Activated CD8-positive, alpha-beta memory T cell treated with anti-CD3 and anti-CD28 coated beads, Interleukin-2, amount 50 U/mL, for 4 hours (primary cell): ENCODE measurements around the gene SLC25A26.

Experiments
- DNase-seq: peaks from one replicate; pipeline ENCODE4 v3.0.0-alpha.2; 2020

The SLC25A26 gene

GRCh38 chr3:66399529-66400232, 178.9 kb downstream of the SLC25A26 start:
- DNase-seq: no peak

DNA sequence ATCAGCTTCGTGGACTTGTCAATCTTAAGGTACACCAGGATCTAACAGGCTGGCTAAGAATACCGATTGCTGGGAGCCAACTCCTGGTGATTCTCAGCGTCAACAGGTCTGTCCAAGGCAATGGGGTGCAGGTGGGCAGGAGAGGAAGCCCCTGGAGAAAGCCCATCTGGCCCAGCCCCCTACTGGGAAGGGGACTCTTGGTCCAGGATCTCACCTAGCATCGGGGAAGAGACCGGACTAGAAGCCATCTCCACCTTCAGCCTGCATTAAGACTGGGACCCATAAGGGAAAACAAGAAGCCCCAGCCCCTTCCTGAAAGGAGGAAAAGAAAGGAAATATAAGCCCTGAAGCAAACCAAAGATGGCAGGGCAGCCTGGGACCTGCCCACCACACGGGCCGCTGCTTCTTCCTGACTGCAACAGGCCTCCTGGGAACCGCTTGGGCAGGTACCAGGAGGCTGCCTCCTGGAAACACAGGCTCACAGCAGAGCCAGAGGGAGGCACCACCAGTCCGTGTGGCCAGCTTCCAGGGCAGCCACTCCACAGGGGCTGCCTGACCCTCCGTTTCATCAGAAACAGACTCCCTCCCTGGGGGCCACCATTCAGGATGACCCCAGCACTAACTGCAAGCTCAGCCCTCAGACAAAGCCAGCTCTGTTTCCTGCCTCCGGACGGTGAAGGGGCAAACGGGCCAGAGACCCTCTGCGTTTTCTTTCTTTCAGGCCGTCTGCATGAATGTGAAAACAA, 179.8 kb downstream of the SLC25A26 start:
- DNase-seq: no peak

- no peak for DNase-seq
Observed at GRCh38 chr3:66401157-66401550, 180.4 kb downstream of the SLC25A26 start.

DNA sequence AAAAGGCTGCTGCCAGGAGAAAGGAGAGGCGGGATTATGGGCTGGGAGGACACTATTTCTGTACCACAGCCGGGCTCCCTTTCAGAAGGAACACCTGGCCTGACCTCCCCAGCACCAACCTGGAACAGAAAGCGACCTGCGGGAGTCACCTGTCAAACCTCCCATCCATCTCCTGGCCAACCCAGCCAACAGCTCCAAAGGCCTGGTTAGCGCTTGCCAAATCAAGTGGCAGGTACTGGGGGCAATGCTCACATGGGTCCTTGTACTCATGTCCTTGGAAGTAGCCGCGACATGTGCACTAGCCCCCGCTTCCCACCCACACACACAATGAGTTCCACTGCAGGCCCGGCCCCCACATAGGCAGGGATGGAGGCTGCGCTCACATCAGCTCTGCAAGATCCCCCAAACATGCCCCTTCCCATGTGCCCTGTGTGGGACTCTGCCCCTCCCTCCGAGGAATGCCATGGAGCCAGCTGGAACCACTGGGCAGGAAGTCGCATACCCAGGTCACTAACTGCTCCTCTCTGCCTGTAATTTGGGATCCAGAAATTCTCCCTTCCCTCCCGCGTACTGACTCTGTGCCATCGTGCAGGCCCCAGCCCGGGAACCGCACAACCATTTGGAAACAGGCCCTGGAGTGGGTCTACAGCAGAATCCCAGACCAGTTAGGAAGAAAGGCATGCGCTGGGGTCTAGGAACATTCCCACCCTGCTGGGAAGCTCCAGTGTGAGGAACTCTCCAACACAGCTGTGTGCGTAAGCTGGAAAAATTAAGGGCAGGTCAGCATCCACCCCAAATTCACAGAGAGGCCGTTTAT, 181.1 kb downstream of the SLC25A26 start:
- no peak for DNase-seq

- DNase-seq: no peak
Observed at GRCh38 chr3:66402596-66403290, 181.9 kb downstream of the SLC25A26 start.

DNA sequence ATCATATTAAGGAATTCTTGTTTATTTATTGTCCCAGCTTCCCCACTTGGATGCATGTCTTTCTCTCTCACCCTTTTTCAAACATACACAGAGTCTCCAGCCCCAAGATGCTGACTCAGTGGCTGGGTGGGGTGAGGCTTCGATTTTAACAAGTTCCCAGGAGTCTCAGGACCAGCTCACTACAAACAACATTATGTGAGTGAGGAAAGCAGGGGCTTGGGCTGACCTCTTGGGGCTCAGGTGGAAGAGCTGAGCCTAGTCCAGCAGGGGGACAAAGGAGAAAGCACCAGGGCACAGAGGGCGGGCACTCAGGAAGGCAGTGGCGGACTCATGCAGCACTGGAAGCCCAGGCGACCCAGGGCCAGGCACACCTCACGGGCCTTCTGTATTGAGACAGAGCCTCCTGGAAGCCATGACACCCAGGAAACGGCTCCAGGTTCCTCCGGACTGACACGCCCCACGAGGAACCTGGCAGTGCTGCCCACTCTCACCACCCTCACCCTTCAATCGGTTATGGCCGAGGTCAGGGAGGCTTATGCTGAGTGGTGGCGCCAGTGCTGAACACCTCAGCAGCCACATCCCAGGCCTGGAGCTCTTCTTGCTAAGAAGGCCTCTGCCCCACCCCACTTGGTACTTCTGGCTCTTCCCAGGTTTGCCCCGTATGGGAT, 182.7 kb downstream of the SLC25A26 start:
- no peak for DNase-seq

GRCh38 chr3:66404197-66404596, 183.4 kb downstream of the SLC25A26 start:
- no peak for DNase-seq

GRCh38 chr3:66404903-66405700, 184.3 kb downstream of the SLC25A26 start:
- DNase-seq: no peak

DNA sequence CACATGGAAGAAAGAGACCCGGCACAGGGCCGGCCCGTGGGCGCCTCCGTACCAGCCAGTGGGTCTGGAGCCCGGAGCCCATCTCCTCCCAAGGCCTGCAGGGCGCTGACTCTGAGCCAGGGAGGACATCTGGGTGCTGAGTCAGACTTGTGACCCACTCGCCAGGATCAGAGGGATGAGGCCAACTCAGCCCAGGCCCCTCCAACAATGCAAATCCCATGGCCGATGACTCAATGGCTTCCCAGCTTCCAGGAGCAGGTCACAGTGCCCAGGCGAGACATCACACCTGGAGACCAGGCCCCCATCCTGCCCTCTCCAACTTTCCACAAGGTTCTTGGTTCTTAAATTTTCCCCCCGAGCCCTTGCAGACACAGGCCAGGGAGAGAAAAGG, 184.9 kb downstream of the SLC25A26 start:
- DNase-seq: no peak

- DNase-seq: no peak
Observed at GRCh38 chr3:66406163-66406562, 185.4 kb downstream of the SLC25A26 start.

GRCh38 chr3:66406831-66407610, 186.2 kb downstream of the SLC25A26 start:
- no peak for DNase-seq

- peak; percentile 75 for DNase-seq
Observed at GRCh38 chr3:66407611-66408218, 186.9 kb downstream of the SLC25A26 start.

- no peak for DNase-seq
Observed at GRCh38 chr3:66409771-66410754, 189.3 kb downstream of the SLC25A26 start.

DNA sequence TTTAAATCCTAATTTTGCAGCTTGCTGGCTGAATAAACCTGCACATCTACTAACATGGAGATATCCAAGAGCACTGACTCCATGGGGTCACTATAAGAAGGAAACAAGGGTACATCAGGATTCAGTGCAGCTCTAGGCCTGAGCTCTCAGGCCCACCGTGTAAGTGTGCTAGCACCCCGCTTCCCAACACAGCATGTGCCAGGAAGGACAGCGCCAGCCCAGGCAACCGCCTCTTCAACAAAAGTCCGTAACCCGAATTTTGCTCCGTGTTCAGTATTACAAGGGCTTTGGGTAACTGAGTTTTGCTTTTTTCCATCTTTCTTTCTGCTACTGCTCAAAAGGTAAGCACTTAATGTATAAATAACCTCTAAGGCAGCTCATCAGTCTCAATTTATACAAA, 190.2 kb downstream of the SLC25A26 start:
- DNase-seq: no peak

DNA sequence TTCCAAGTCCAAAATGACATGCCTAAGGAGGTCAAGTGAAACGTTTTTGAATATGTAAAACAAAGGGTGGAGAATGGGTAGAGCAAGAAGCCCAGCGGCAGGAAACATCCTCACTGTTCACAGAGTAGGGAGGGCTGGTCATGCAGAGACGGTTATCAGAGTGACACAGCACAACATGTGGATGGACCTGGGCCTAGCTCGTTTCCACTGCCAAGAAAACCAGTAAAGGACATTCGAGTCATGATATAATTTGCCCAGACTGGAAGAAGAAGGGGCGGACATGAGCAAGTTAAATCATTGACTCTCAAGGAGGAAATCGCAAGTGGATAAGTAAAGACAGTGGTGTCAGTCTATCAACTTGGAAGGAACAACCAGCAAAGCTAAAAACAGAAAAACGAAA, 190.7 kb downstream of the SLC25A26 start:
- no peak for DNase-seq

DNA sequence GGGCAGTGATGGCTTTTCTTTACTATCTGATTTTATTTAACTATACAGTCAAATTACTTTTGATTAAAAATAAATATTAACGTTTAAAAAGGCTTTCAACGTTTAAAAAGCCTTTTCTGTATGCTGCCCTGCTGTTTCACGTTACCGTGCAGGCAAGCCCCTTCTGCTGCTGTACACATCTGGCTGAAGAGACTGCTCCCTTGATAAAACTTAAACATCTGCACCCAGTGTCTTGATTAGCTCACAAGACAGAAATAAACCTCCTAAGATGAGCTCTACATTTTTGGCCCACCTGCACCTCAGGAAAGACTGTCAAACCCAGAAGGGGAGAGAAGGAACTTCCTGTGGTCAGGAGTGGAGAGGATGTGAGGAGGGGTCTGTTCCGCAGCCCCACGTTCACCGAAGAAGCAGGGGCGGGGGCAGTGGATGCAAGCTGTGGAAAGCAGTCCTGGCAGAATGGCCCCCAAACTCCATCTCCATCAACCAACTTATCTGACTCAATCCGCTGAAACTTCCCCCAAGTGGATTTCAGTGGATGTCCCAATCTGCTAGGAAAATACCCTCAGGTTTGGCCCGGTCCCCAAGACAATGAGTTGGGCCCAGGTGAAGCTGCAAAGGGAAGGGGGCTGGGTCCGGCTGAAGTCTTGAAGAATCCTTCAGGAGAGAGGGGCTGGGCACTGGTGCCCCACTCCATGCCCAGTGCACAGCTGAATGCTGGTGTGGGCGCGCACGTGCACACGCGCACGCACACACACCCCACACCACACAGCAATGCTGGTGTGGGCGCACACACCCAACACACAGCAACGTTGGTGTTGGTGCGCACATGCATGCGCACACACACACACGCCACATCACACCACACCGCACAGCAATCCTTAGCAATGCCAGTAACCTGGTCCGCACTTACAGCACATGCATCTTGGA, 191.4 kb downstream of the SLC25A26 start:
- no peak for DNase-seq

- DNase-seq: no peak
Observed at GRCh38 chr3:66413151-66413751, 192.4 kb downstream of the SLC25A26 start.
